ENCODE measurements around the gene BTF3L4. TPM values are rescaled to one million over a fixed set of nuclear protein-coding genes. Genes with fewer than 3 reads are reported as not detected.
"Not testable (repeated sequence)": the region's sequence is repeated elsewhere in the genome, so short reads cannot be mapped to it uniquely, and the experiment has no call there.

The BTF3L4 gene
- total RNA-seq, 1 experiment from 2014 or later = 47.0 TPM

DNA sequence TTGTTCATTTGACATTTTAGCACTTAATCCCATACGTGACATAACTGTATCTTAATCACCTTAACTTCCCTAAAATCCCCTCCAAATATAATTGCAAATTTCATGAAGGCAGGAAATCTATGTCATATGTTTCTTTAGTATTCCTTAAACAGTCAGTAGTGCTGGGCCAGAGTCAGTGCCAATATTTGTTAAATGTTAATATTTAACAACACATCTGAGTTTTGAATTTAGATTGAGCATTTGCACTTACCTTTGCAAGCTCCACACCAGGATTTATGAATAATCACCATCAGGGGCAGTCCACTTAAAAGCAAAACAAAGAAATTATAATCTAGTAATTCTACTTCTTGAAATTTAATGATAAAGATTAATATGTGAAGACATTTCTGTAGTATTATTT lies 27.8 kb upstream of the BTF3L4 start:
- Histone ChIP-seq H3K27ac (no peak overlapping the region), H4K20me1 (ENCODE audit: insufficient read depth) (peaks cover 22% of the 10 kb centered on the region), H3K9me3 (ENCODE audit: insufficient read depth, low read depth) (no peaks in the 10 kb centered on the region), H3K4me3 (no peak overlapping the region), H3K36me3 (ENCODE audit: low read depth) (peaks cover 4% of the 10 kb centered on the region; the same call in 1 of the 2 replicates), H3F3A (ENCODE audit: insufficient read depth, low read depth) (no peaks in the 10 kb centered on the region), H3K9me2 (ENCODE audit: insufficient read depth) (no peaks in the 10 kb centered on the region), H2AFZ (no peak overlapping the region), H3K4me1 (replicated peaks; ENCODE audit: insufficient read depth) (peaks cover 11% of the 10 kb centered on the region), H3K4me2 (no peak overlapping the region), H3K27me3 (ENCODE audit: insufficient read depth, low read depth) (no peaks in the 10 kb centered on the region), H3K79me2 (ENCODE audit: low read depth) (peaks cover 31% of the 10 kb centered on the region)
- no peak for DNase-seq
- POLR2A ChIA-PET (ENCODE audit: unreplicated experiment) = no interaction called here
- intact Hi-C loops (cut with micrococcal nuclease; ENCODE audit: unreplicated experiment) = no loop called here
- BruUV-seq (replicated peaks) = no TSS peak
- CTCF ChIA-PET = no interaction called here
- TF ChIP-seq, protein P1, sequence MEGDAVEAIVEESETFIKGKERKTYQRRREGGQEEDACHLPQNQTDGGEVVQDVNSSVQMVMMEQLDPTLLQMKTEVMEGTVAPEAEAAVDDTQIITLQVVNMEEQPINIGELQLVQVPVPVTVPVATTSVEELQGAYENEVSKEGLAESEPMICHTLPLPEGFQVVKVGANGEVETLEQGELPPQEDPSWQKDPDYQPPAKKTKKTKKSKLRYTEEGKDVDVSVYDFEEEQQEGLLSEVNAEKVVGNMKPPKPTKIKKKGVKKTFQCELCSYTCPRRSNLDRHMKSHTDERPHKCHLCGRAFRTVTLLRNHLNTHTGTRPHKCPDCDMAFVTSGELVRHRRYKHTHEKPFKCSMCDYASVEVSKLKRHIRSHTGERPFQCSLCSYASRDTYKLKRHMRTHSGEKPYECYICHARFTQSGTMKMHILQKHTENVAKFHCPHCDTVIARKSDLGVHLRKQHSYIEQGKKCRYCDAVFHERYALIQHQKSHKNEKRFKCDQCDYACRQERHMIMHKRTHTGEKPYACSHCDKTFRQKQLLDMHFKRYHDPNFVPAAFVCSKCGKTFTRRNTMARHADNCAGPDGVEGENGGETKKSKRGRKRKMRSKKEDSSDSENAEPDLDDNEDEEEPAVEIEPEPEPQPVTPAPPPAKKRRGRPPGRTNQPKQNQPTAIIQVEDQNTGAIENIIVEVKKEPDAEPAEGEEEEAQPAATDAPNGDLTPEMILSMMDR (conservative IDR thresholded peaks at IDR 0.05) = no peak

DNA sequence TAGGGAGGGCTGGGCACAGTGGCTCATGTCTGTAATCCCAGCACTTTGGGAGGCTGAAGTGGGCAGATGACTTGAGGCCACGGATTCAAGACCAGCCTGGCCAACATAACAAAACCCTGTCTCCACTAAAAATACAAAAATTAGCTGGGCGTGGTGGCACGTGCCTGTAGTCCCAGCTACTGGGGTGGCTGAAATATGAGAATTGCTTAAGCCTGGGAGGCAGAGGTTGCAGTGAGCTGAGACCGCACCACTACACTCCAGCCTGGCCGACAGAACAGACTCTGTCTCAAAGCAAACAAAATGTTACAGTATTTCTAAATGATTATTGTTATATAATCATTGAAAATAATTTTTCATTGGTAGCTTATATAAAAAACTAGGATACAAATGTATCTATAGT lies 27.3 kb upstream of the BTF3L4 start:
- H3K9me2 ChIP-seq (ENCODE audit: insufficient read depth); H3K27me3 ChIP-seq (ENCODE audit: insufficient read depth, low read depth); CTCF ChIA-PET; BruUV-seq (replicated peaks); H3K9me3 ChIP-seq (ENCODE audit: insufficient read depth, low read depth); H2AFZ ChIP-seq; intact Hi-C loops (cut with micrococcal nuclease; ENCODE audit: unreplicated experiment); H3K36me3 ChIP-seq (ENCODE audit: low read depth); H3K27ac ChIP-seq; H3F3A ChIP-seq (ENCODE audit: insufficient read depth, low read depth); H3K4me2 ChIP-seq; H3K4me3 ChIP-seq; DNase-seq: not testable (repeated sequence)
- Histone ChIP-seq H4K20me1 (ENCODE audit: insufficient read depth) (peaks cover 22% of the 10 kb centered on the region), H3K4me1 (replicated peaks; ENCODE audit: insufficient read depth) (peaks cover 11% of the 10 kb centered on the region), H3K79me2 (ENCODE audit: low read depth) (peaks cover 32% of the 10 kb centered on the region)
- POLR2A ChIA-PET (ENCODE audit: unreplicated experiment) = interaction anchor here (0.6 kb wide), 1 partner anchor 422 kb away, joined by 3 read pairs; no protein-coding TSS in a partner anchor

DNA sequence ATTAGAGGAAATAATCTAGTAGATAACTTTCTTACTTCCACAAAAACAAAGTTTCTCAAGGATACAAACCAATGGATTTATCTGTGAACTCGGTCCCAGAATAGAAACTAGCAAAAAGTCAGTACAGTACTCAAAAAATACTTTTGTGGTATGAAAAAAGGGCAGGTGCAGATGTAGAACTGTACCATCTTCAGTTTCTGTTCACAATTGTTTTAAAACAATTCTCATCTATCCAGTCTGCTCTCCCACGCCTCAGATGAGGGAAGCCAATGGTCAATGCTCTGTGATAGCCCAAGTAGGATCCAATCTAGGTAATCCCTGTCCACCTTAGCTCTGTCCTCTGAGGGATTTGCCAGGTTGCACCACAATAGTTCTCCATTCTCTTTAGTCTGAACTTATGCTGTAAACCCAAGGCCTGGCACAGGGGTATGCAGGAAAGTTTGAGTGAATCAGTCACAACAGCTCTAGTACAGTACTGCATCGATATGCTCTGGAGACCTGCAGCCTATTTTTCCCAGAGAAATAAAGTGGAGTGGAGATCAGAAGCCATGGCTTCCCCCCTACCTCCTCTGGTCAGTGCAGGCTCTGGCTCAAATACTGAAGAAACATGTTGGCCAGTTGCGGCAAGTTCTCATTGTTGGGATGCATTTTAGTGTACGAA lies 23.8 kb upstream of the BTF3L4 start:
- Histone ChIP-seq H3K4me3 (peak overlapping the region; percentile 68), H3F3A (ENCODE audit: insufficient read depth, low read depth) (peaks cover 6% of the 10 kb centered on the region), H2AFZ (0 out of 2 replicates have a peak overlapping the region, but pooled peaks have one; percentile 86), H3K4me2 (peak overlapping the region; percentile 93), H3K79me2 (ENCODE audit: low read depth) (peaks cover 32% of the 10 kb centered on the region), H4K20me1 (ENCODE audit: insufficient read depth) (peaks cover 22% of the 10 kb centered on the region), H3K4me1 (replicated peaks; ENCODE audit: insufficient read depth) (peaks cover 11% of the 10 kb centered on the region), H3K36me3 (ENCODE audit: low read depth) (no peaks in the 10 kb centered on the region), H3K27ac (no peak overlapping the region), H3K9me3 (ENCODE audit: insufficient read depth, low read depth) (no peaks in the 10 kb centered on the region), H3K9me2 (ENCODE audit: insufficient read depth) (no peaks in the 10 kb centered on the region), H3K27me3 (ENCODE audit: insufficient read depth, low read depth) (no peaks in the 10 kb centered on the region)
- no peak for DNase-seq
- no TSS peak for BruUV-seq (replicated peaks)
- intact Hi-C loops (cut with micrococcal nuclease; ENCODE audit: unreplicated experiment) = no loop called here
- TF ChIP-seq, protein P1 (conservative IDR thresholded peaks at IDR 0.05) = no peak
- TF ChIP-seq EZH2 (IDR thresholded peaks at IDR 0.05; ENCODE audit: low read depth) = no peak
- ChIA-PET CTCF (no interaction called here), POLR2A (ENCODE audit: unreplicated experiment) (interaction anchor here (0.6 kb wide), 2 partner anchors 107 to 201 kb away, joined by 3 to 4 read pairs; no protein-coding TSS in a partner anchor)

Data from PC-9 (cell line).